H1 (cell line): ENCODE results near the gene SLC2A13. TPM values are rescaled to one million over a fixed set of nuclear protein-coding genes. Genes with fewer than 3 reads are reported as not detected.

Source experiments
- CTCF ChIA-PET: fragments of 300-600 bp; sonication (Branson Sonifier 250); formaldehyde crosslinking; loops from one replicate; lab custom pipeline; 2021; ENCODE audit not compliant: partially characterized antibody; lab: Charles Lee
- POLR2A ChIA-PET: fragments of 300-600 bp; sonication (Branson Sonifier 250); formaldehyde crosslinking; loops from one replicate; lab custom pipeline; 2021; ENCODE audit warnings: inconsistent platforms; ENCODE audit not compliant: partially characterized antibody; lab: Charles Lee
- DNase-seq, 2 experiments: peaks; one replicate each; pipeline versions ENCODE4 v3.0.0 to v3.0.0-alpha.2; 2010 to 2022; ENCODE audit warnings: low spot score in 2 of 2, low read depth in 1 of 2, mixed read lengths in 1 of 2
- FAIRE-seq: peaks from 2 replicates; lab custom pipeline; 2011; peaks lifted over from hg19 to GRCh38; lab: Jason Lieb, UNC
- H2AFZ ChIP-seq: 2 replicates; pipeline ENCODE4 v1.8.1; 2012; ENCODE audit warnings: low read length, inconsistent platforms
- H2AK5ac ChIP-seq: 2 replicates; pipeline ENCODE4 v1.6.1; 2013; ENCODE audit warnings: low read depth, low read length
- H2BK120ac ChIP-seq: replicated peaks from 2 replicates; pipeline ENCODE3; 2013; ENCODE audit warnings: low read depth, low read length, inconsistent platforms
- H2BK12ac ChIP-seq: 2 replicates; pipeline ENCODE4 v1.6.1; 2013; ENCODE audit warnings: low read depth, low read length
- H2BK15ac ChIP-seq: 2 replicates; pipeline ENCODE4 v1.6.1; 2013; ENCODE audit warnings: low read length
- H2BK20ac ChIP-seq: 2 replicates; pipeline ENCODE4 v1.6.1; 2013; ENCODE audit warnings: low read length
- H2BK5ac ChIP-seq: 2 replicates; pipeline ENCODE4 v1.6.1; 2013; ENCODE audit warnings: low read depth, low read length
- H3K14ac ChIP-seq: 2 replicates; pipeline ENCODE4 v1.6.1; 2013; ENCODE audit warnings: inconsistent platforms; ENCODE audit not compliant: insufficient read length
- H3K18ac ChIP-seq: 2 replicates; pipeline ENCODE4 v1.6.1; 2013; ENCODE audit warnings: low read length; ENCODE audit errors: extremely low read depth
- H3K23ac ChIP-seq: 2 replicates; pipeline ENCODE4 v1.6.1; 2013; ENCODE audit warnings: inconsistent platforms; ENCODE audit not compliant: insufficient read length
- H3K23me2 ChIP-seq: 2 replicates; pipeline ENCODE4 v1.6.1; 2013; ENCODE audit warnings: low read depth, low read length
- H3K27ac ChIP-seq: 2 replicates; pipeline ENCODE4 v1.6.1; 2011; ENCODE audit warnings: low read depth, low read length, inconsistent platforms
- H3K27me3 ChIP-seq, 4 experiments: replicated peaks in 1 of 4; 1 replicate in 1 of 4; 2 replicates in 3 of 4; pipeline versions ENCODE4 v1.6.1 to v1.8.1; 2011 to 2013; ENCODE audit warnings: low read length in 3 of 4, mild to moderate bottlenecking in 3 of 4, inconsistent platforms in 2 of 4, mixed read lengths in 2 of 4, moderate library complexity in 1 of 4; ENCODE audit not compliant: control insufficient read depth in 3 of 4, insufficient read depth in 3 of 4; ENCODE audit errors: extremely low read depth in 1 of 4
- H3K36me3 ChIP-seq, 4 experiments: 2 replicates each; pipeline versions ENCODE4 v1.6.1 to v1.8.1; 2011 to 2013; ENCODE audit warnings: mild to moderate bottlenecking in 4 of 4, low read length in 3 of 4, moderate library complexity in 2 of 4, control low read depth in 1 of 4, inconsistent platforms in 1 of 4; ENCODE audit not compliant: insufficient read depth in 4 of 4, control insufficient read depth in 2 of 4
- H3K4ac ChIP-seq: replicated peaks from 2 replicates; pipeline ENCODE3; 2013; ENCODE audit warnings: low read length, low read depth, mixed read lengths, inconsistent platforms; ENCODE audit not compliant: insufficient read length
- H3K4me1 ChIP-seq, 4 experiments: replicated peaks in 1 of 4; 1 replicate in 1 of 4; 2 replicates in 3 of 4; pipeline versions ENCODE4 v1.6.1 to v1.8.1; 2011 to 2013; ENCODE audit warnings: low read length in 3 of 4, inconsistent platforms in 2 of 4, mixed read lengths in 1 of 4; ENCODE audit not compliant: insufficient read depth in 4 of 4, control insufficient read depth in 3 of 4
- H3K4me2 ChIP-seq, 2 experiments: 2 replicates each; pipeline versions ENCODE4 v1.6.1 to v1.8.1; 2011 to 2013; ENCODE audit warnings: low read depth in 2 of 2, low read length in 2 of 2, control low read depth in 1 of 2, inconsistent platforms in 1 of 2, mild to moderate bottlenecking in 1 of 2; ENCODE audit not compliant: insufficient read depth in 1 of 2
- H3K4me3 ChIP-seq, 4 experiments: fragments of 200-600, 300-600 bp in 1 of 4; sonication (generic), shearing (Covaris generic), sonication (Bioruptor Twin) in 1 of 4; 2 replicates each; pipeline versions ENCODE4 v1.5.1 to v1.8.1; 2011 to 2016; ENCODE audit warnings: low read length in 4 of 4, low read depth in 3 of 4, control low read depth in 2 of 4, inconsistent platforms in 2 of 4, mild to moderate bottlenecking in 2 of 4, mixed read lengths in 1 of 4, moderate library complexity in 1 of 4; ENCODE audit not compliant: insufficient read depth in 2 of 4; ENCODE audit errors: extremely low read depth in 1 of 4
- H3K56ac ChIP-seq: replicated peaks from 2 replicates; pipeline ENCODE3; 2013; ENCODE audit warnings: low read depth, mild to moderate bottlenecking, mixed read lengths, low read length, inconsistent platforms; ENCODE audit not compliant: insufficient read length
- H3K79me1 ChIP-seq: 2 replicates; pipeline ENCODE4 v1.6.1; 2013; ENCODE audit warnings: low read depth, low read length, control low read depth
- H3K79me2 ChIP-seq, 2 experiments: 2 replicates each; pipeline versions ENCODE4 v1.6.1 to v1.8.1; 2012 to 2013; ENCODE audit warnings: low read length in 2 of 2, mild to moderate bottlenecking in 2 of 2, inconsistent platforms in 1 of 2; ENCODE audit not compliant: insufficient read depth in 2 of 2, control insufficient read depth in 1 of 2
- H3K9ac ChIP-seq, 4 experiments: replicated peaks in 1 of 4; 1 replicate in 1 of 4; 2 replicates in 3 of 4; pipeline versions ENCODE4 v1.6.1 to v1.8.1; 2011 to 2013; ENCODE audit warnings: low read depth in 3 of 4, low read length in 3 of 4, control low read depth in 2 of 4, mild to moderate bottlenecking in 2 of 4, moderate library complexity in 2 of 4, inconsistent platforms in 1 of 4; ENCODE audit errors: extremely low read depth in 1 of 4
- H3K9me3 ChIP-seq, 2 experiments: 2 replicates each; pipeline versions ENCODE4 v1.6.1 to v1.8.1; 2012 to 2013; ENCODE audit warnings: mild to moderate bottlenecking in 2 of 2, moderate library complexity in 2 of 2, control low read depth in 1 of 2, inconsistent platforms in 1 of 2, low read depth in 1 of 2, low read length in 1 of 2, mixed read lengths in 1 of 2; ENCODE audit not compliant: insufficient read depth in 2 of 2
- H4K20me1 ChIP-seq, 2 experiments: replicated peaks in 1 of 2; 2 replicates each; pipeline versions ENCODE3 to v1.8.1; 2011 to 2013; ENCODE audit warnings: inconsistent platforms in 2 of 2, low read length in 2 of 2, mild to moderate bottlenecking in 1 of 2; ENCODE audit not compliant: insufficient read depth in 2 of 2, control insufficient read depth in 1 of 2
- H4K5ac ChIP-seq: 2 replicates; pipeline ENCODE4 v1.6.1; 2013; ENCODE audit warnings: low read length, low read depth, mixed read lengths, inconsistent platforms; ENCODE audit not compliant: insufficient read length
- H4K8ac ChIP-seq: 2 replicates; pipeline ENCODE4 v1.8.0; 2013; ENCODE audit warnings: mild to moderate bottlenecking, moderate library complexity, low read length, inconsistent platforms; ENCODE audit not compliant: insufficient read depth; ENCODE audit errors: extremely low read depth
- H4K91ac ChIP-seq: replicated peaks from 2 replicates; pipeline ENCODE3; 2013; ENCODE audit warnings: low read length, mixed read lengths, inconsistent platforms; ENCODE audit not compliant: insufficient read length
- RXRA ChIP-seq: IDR thresholded peaks from 2 replicates; pipeline ENCODE4 v1.6.1; 2011; ENCODE audit warnings: low read depth, mild to moderate bottlenecking, low read length, moderate library complexity; ENCODE audit not compliant: insufficient read depth
- SIN3A ChIP-seq, 2 experiments: IDR thresholded peaks in 1 of 2; conservative IDR thresholded peaks in 1 of 2; 2 replicates each; pipeline ENCODE4 v1.6.1; 2011 to 2012; ENCODE audit warnings: low read length in 2 of 2, improper control_type of control experiment in 1 of 2, low read depth in 1 of 2, mild to moderate bottlenecking in 1 of 2
- WGBS, 2 experiments: shearing (Covaris generic) in 1 of 2; methylation state at CpG; one replicate each; pipeline versions ENCODE4 v1.1.6 to v1.1.7; 2013 to 2015; ENCODE audit warnings: low lambda C conversion rate in 2 of 2, mixed read lengths in 2 of 2, inconsistent platforms in 1 of 2, low coverage in 1 of 2, missing lambda C conversion rate in 1 of 2; ENCODE audit not compliant: insufficient replicate concordance in 2 of 2, insufficient coverage in 1 of 2, insufficient read length in 1 of 2; ENCODE audit errors: extremely low coverage in 1 of 2, missing lambda C conversion rate in 1 of 2; 5-methylcytosine and 5-hydroxymethylcytosine counted together
- polyA plus RNA-seq, 7 experiments: library from polyadenylated mRNA; depleted of rRNA in 3 of 7; stranded (reverse) in 5 of 7; unstranded in 2 of 7; fragments of >200 nt in 5 of 7; fragments of 200-250 nt in 2 of 7; gene quantifications; 1 replicate in 5 of 7; 2 replicates in 1 of 7; 4 replicates in 1 of 7; pipeline versions ENCODE4 v1.2.1 to v1.2.3, GENCODE V29; 2011 to 2013; ENCODE audit warnings: missing spikeins in 2 of 7, mixed read lengths in 2 of 7
- total RNA-seq: library from RNA; stranded (reverse); fragmentation: NEBNext Ultra II Directional; extraction: Animal tissue kit (Norgen Biotek cat#: 25700); gene quantifications from 2 replicates; pipeline ENCODE4 v1.2.1, GENCODE V29; 2021
- TF ChIP-seq, protein P1 (sequence below), 3 experiments: IDR thresholded peaks; 1 replicate in 2 of 3; 2 replicates in 1 of 3; pipeline versions ENCODE4 v1.5.1 to v1.6.1; 2011; ENCODE audit warnings: low read length in 3 of 3, mild to moderate bottlenecking in 3 of 3, inconsistent platforms in 2 of 3, low read depth in 1 of 3, moderate library complexity in 1 of 3; ENCODE audit not compliant: insufficient read depth in 1 of 3; ENCODE audit errors: control extremely low read depth in 1 of 3

Gene SLC2A13
- total and polyA plus RNA-seq, 2 of the 8 experiments (the other 6 are each of a cell fraction or from before 2014, with no cell fraction given) = 2.8 to 9.6 TPM

DNA sequence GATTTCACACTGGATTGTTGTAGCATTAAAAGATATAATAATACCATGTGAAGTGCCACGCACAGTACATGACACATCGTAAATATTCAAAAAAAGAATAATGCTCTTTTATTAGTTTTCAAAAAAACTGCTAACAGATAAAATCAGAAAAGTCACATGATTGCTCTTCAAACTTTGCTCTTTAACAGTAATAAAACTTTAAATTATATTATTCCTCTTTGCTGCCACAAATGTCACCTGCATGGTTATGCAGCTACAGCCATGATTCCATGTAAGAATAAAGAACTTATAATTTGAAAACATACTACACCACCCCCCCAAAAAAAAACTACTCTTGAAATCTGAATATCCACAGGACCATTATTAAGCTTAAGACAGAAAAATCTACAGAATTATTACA, 90.0 kb downstream of the SLC2A13 start:
- TF ChIP-seq SIN3A (conservative IDR thresholded peaks at IDR 0.05 in 1 of 2, IDR thresholded peaks at IDR 0.05 in 1 of 2; ENCODE audit: low read depth in 1 of 2, low read length in 2 of 2) = no peak
- no peak for TF ChIP-seq RXRA
- TF ChIP-seq, protein P1, sequence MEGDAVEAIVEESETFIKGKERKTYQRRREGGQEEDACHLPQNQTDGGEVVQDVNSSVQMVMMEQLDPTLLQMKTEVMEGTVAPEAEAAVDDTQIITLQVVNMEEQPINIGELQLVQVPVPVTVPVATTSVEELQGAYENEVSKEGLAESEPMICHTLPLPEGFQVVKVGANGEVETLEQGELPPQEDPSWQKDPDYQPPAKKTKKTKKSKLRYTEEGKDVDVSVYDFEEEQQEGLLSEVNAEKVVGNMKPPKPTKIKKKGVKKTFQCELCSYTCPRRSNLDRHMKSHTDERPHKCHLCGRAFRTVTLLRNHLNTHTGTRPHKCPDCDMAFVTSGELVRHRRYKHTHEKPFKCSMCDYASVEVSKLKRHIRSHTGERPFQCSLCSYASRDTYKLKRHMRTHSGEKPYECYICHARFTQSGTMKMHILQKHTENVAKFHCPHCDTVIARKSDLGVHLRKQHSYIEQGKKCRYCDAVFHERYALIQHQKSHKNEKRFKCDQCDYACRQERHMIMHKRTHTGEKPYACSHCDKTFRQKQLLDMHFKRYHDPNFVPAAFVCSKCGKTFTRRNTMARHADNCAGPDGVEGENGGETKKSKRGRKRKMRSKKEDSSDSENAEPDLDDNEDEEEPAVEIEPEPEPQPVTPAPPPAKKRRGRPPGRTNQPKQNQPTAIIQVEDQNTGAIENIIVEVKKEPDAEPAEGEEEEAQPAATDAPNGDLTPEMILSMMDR (IDR thresholded peaks at IDR 0.05; ENCODE audit: control extremely low read depth in 1 of 3, insufficient read depth in 1 of 3, low read depth in 1 of 3, low read length in 3 of 3) = no peak
- ChIA-PET CTCF (no interaction called here), POLR2A (interaction anchor here (0.6 kb wide), 1 partner anchor 90 kb away, joined by 3 read pairs; the partner anchor contains the start of gene SLC2A13)
- no peak overlapping the region for H2BK120ac ChIP-seq
- H3K4me2 ChIP-seq = no peak overlapping the region
- no peaks in the 10 kb centered on the region; a peak in 1 of 8 replicates for H3K36me3 ChIP-seq
- no peak for DNase-seq
- H2BK5ac ChIP-seq = no peak overlapping the region
- H3K4me1 ChIP-seq = peaks cover 0 to 7% (median 5%) of the 10 kb centered on the region in 4 experiments; a peak in 3 of 7 replicates
- no peaks in the 10 kb centered on the region for H3K9me3 ChIP-seq
- H4K5ac ChIP-seq = no peak overlapping the region
- H3K9ac ChIP-seq = no peak overlapping the region
- H3K27me3 ChIP-seq = no peaks in the 10 kb centered on the region
- H3K4ac ChIP-seq = no peak overlapping the region
- H3K27ac ChIP-seq = no peak overlapping the region
- peaks cover 3% of the 10 kb centered on the region; the same call in 1 of the 2 replicates for H3K79me1 ChIP-seq
- H3K23me2 ChIP-seq = no peaks in the 10 kb centered on the region
- H2AK5ac ChIP-seq = no peak overlapping the region
- no peak overlapping the region for H2AFZ ChIP-seq
- H2BK20ac ChIP-seq = no peak overlapping the region
- H3K56ac ChIP-seq = no peak overlapping the region
- no peak for FAIRE-seq
- 96% methylated on average over 2 of the region's 2 CpGs; no CpG with 5 or more reads in 1 of the 2 experiments for whole genome bisulfite sequencing, 2 experiments
- no peak overlapping the region for H4K8ac ChIP-seq
- no peak overlapping the region for H4K91ac ChIP-seq
- H3K23ac ChIP-seq = no peak overlapping the region
- no peak overlapping the region for H3K14ac ChIP-seq
- H4K20me1 ChIP-seq = peaks cover 0 to under 1% of the 10 kb centered on the region in 2 experiments
- no peaks in the 10 kb centered on the region for H3K79me2 ChIP-seq
- H2BK12ac ChIP-seq = no peak overlapping the region
- no peak overlapping the region for H3K4me3 ChIP-seq
- H2BK15ac ChIP-seq = no peak overlapping the region
- no peak overlapping the region for H3K18ac ChIP-seq
